ENCODE results near the gene MYH10.

MYH10 gene

DNA sequence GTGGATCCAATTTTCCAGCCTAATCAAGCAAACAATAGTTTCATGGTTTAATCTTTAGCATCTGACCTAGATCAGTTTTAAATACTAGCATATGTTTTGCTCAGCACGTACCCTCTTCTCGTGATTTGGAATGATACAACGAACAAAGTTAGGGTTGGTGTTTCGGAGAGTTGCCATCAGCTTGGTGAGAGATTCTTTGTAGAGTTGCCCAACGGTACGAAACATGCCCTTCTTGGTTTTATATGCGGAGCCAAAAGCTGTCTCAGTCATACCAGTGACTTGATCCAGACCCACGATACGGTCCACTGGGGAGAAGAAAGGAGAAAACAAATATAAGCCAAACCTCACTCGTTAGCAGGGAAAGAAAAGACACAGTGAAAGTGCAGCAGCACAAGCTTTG is 109.5 kb downstream of the MYH10 start:
- no peaks in the 10 kb centered on the region for H3K27me3 ChIP-seq (ENCODE audit: control insufficient read depth, low read length)
- no peaks in the 10 kb centered on the region for H4K20me1 ChIP-seq (ENCODE audit: control insufficient read depth, insufficient read depth, low read depth, low read length)
- no peak overlapping the region for H3K4me2 ChIP-seq (ENCODE audit: low read length)
- H3K79me2 ChIP-seq (ENCODE audit: control insufficient read depth, low read length): no peaks in the 10 kb centered on the region
- H3K4me1 ChIP-seq (ENCODE audit: control insufficient read depth, low read length): no peaks in the 10 kb centered on the region
- no peaks in the 10 kb centered on the region for H3K9me2 ChIP-seq (replicated peaks; ENCODE audit: control insufficient read depth, low read length)
- H3K9me3 ChIP-seq (ENCODE audit: control insufficient read depth, insufficient read depth, low read length): no peaks in the 10 kb centered on the region
- no peak overlapping the region for H3K4me3 ChIP-seq (ENCODE audit: low read length)
- H3K36me3 ChIP-seq (ENCODE audit: control insufficient read depth, low read length): peaks cover 12% of the 10 kb centered on the region
- H3F3A ChIP-seq (ENCODE audit: control insufficient read depth, insufficient read depth): no peaks in the 10 kb centered on the region
- TF ChIP-seq, protein P1, sequence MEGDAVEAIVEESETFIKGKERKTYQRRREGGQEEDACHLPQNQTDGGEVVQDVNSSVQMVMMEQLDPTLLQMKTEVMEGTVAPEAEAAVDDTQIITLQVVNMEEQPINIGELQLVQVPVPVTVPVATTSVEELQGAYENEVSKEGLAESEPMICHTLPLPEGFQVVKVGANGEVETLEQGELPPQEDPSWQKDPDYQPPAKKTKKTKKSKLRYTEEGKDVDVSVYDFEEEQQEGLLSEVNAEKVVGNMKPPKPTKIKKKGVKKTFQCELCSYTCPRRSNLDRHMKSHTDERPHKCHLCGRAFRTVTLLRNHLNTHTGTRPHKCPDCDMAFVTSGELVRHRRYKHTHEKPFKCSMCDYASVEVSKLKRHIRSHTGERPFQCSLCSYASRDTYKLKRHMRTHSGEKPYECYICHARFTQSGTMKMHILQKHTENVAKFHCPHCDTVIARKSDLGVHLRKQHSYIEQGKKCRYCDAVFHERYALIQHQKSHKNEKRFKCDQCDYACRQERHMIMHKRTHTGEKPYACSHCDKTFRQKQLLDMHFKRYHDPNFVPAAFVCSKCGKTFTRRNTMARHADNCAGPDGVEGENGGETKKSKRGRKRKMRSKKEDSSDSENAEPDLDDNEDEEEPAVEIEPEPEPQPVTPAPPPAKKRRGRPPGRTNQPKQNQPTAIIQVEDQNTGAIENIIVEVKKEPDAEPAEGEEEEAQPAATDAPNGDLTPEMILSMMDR (IDR thresholded peaks at IDR 0.05; ENCODE audit: low read depth, low read length, poor library complexity, severe bottlenecking): no peak
- TF ChIP-seq EZH2phosphoT487 (IDR thresholded peaks at IDR 0.05; ENCODE audit: borderline replicate concordance, low read length): no peak
- H3K27ac ChIP-seq (ENCODE audit: low read depth, low read length): no peak overlapping the region

DNA sequence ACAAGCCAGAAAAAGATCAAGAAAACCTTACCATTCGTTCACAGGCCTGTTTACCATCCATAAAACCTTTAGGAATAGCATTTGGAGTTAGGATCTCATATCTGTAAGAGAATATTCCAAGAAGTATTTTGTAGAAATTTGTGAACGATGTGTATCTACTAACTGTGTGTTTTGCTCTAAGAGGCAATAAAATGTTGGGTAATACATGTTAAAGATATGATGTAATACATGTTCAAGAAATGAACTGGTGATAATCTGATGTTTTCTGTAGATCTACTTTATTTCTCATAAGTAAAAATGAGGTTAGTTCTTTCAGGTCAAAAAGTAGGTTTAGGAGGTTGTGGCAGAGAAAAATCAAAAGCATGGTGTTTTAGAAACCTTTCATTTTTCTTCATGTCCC is 111.7 kb downstream of the MYH10 start:
- no peaks in the 10 kb centered on the region for H3K9me2 ChIP-seq (replicated peaks; ENCODE audit: control insufficient read depth, low read length)
- no peak overlapping the region for H3K27ac ChIP-seq (ENCODE audit: low read depth, low read length)
- no peaks in the 10 kb centered on the region for H3K9me3 ChIP-seq (ENCODE audit: control insufficient read depth, insufficient read depth, low read length)
- TF ChIP-seq, protein P1 (IDR thresholded peaks at IDR 0.05; ENCODE audit: low read depth, low read length, poor library complexity, severe bottlenecking): no peak
- no peak for TF ChIP-seq EZH2phosphoT487 (IDR thresholded peaks at IDR 0.05; ENCODE audit: borderline replicate concordance, low read length)
- H3K36me3 ChIP-seq (ENCODE audit: control insufficient read depth, low read length): peaks cover 12% of the 10 kb centered on the region
- H3K4me2 ChIP-seq (ENCODE audit: low read length): no peak overlapping the region
- H3K27me3 ChIP-seq (ENCODE audit: control insufficient read depth, low read length): no peaks in the 10 kb centered on the region
- H4K20me1 ChIP-seq (ENCODE audit: control insufficient read depth, insufficient read depth, low read depth, low read length): no peaks in the 10 kb centered on the region
- H3K4me3 ChIP-seq (ENCODE audit: low read length): no peak overlapping the region
- H3K4me1 ChIP-seq (ENCODE audit: control insufficient read depth, low read length): no peaks in the 10 kb centered on the region
- H3K79me2 ChIP-seq (ENCODE audit: control insufficient read depth, low read length): no peaks in the 10 kb centered on the region
- H3F3A ChIP-seq (ENCODE audit: control insufficient read depth, insufficient read depth): no peaks in the 10 kb centered on the region

DNA sequence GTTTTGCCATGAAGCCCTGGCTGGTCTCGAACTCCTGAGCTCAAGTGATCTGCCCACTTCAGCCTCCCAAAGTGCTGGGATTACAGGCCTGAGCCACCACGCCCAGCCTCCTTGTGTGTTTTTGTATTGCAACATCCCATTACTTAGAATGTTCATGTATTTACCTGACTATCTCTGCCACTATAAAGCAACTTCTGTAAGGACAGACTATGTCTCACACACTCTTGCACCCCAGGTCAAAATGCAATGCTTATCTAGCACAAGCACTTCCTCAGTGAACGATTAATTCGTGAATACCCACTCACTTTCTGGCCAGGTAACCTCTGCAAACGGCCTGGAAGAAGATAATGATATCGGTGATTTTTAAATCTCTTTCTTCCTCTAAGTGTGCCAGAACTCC is 112.2 kb downstream of the MYH10 start:
- H4K20me1 ChIP-seq (ENCODE audit: control insufficient read depth, insufficient read depth, low read depth, low read length): no peaks in the 10 kb centered on the region
- H3K4me1 ChIP-seq (ENCODE audit: control insufficient read depth, low read length): no peaks in the 10 kb centered on the region
- H3K27me3 ChIP-seq (ENCODE audit: control insufficient read depth, low read length): no peaks in the 10 kb centered on the region
- no peaks in the 10 kb centered on the region for H3K9me2 ChIP-seq (replicated peaks; ENCODE audit: control insufficient read depth, low read length)
- no peaks in the 10 kb centered on the region for H3K79me2 ChIP-seq (ENCODE audit: control insufficient read depth, low read length)
- TF ChIP-seq, protein P1 (IDR thresholded peaks at IDR 0.05; ENCODE audit: low read depth, low read length, poor library complexity, severe bottlenecking): no peak
- no peak for TF ChIP-seq EZH2phosphoT487 (IDR thresholded peaks at IDR 0.05; ENCODE audit: borderline replicate concordance, low read length)
- H3K27ac ChIP-seq (ENCODE audit: low read depth, low read length): no peak overlapping the region
- no peaks in the 10 kb centered on the region for H3F3A ChIP-seq (ENCODE audit: control insufficient read depth, insufficient read depth)
- H3K4me3 ChIP-seq (ENCODE audit: low read length): no peak overlapping the region
- H3K36me3 ChIP-seq (ENCODE audit: control insufficient read depth, low read length): peaks cover 12% of the 10 kb centered on the region
- H3K9me3 ChIP-seq (ENCODE audit: control insufficient read depth, insufficient read depth, low read length): no peaks in the 10 kb centered on the region
- no peak overlapping the region for H3K4me2 ChIP-seq (ENCODE audit: low read length)

DNA sequence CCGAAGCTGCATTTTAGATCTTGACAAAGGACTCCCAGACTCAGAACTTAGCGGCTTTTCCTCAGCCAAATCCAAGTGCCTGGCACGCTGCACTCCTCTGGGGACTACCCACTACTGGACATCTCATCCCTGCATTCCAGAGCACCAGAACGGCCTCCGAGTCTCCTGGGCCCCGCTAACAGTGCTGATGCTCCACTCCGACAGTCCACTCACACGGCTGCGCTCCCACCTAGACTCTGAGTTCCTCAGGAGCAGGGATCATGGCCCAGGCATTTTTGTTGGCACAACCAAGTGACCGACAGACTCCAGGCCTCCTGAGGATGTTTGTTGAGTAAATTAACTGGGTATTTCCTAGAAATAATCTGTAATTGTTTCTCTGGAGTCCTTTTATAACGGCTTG is 115.7 kb downstream of the MYH10 start:
- Histone ChIP-seq H3F3A (ENCODE audit: control insufficient read depth, insufficient read depth) (no peaks in the 10 kb centered on the region), H3K36me3 (ENCODE audit: control insufficient read depth, low read length) (peaks cover 22% of the 10 kb centered on the region), H4K20me1 (ENCODE audit: control insufficient read depth, insufficient read depth, low read depth, low read length) (no peaks in the 10 kb centered on the region)

More for the DNA sequence above, 115.7 kb downstream of the MYH10 start:
- H3K4me3 ChIP-seq (ENCODE audit: low read length): no peak overlapping the region
- H3K79me2 ChIP-seq (ENCODE audit: control insufficient read depth, low read length): no peaks in the 10 kb centered on the region
- no peaks in the 10 kb centered on the region for H3K9me2 ChIP-seq (replicated peaks; ENCODE audit: control insufficient read depth, low read length)
- no peak for TF ChIP-seq EZH2phosphoT487 (IDR thresholded peaks at IDR 0.05; ENCODE audit: borderline replicate concordance, low read length)
- TF ChIP-seq, protein P1 (IDR thresholded peaks at IDR 0.05; ENCODE audit: low read depth, low read length, poor library complexity, severe bottlenecking): no peak
- H3K27ac ChIP-seq (ENCODE audit: low read depth, low read length): no peak overlapping the region
- no peaks in the 10 kb centered on the region for H3K27me3 ChIP-seq (ENCODE audit: control insufficient read depth, low read length)
- no peaks in the 10 kb centered on the region for H3K9me3 ChIP-seq (ENCODE audit: control insufficient read depth, insufficient read depth, low read length)
- no peak overlapping the region for H3K4me2 ChIP-seq (ENCODE audit: low read length)
- H3K4me1 ChIP-seq (ENCODE audit: control insufficient read depth, low read length): no peaks in the 10 kb centered on the region
